Transverse colon (tissue), 3 donors: ENCODE data around the gene FOS.

ENCODE experiments used
- POLR2A ChIP-seq: fragments of 450-650 bp; IDR thresholded peaks from one replicate; pipeline ENCODE4 v1.6.1; 2016; ENCODE audit warnings: antibody characterized with exemption, mild to moderate bottlenecking, moderate library complexity
- TF ChIP-seq, protein P1 (sequence below), 5 experiments: fragments of 200-600 bp in 3 of 5; fragments of 450-650 bp in 2 of 5; sonication (generic) in 3 of 5; IDR thresholded peaks; 1 replicate in 2 of 5; 2 replicates in 3 of 5; pipeline ENCODE4 v1.5.1; 2016 to 2017; ENCODE audit warnings: antibody characterized with exemption in 5 of 5, inconsistent platforms in 3 of 5, mild to moderate bottlenecking in 2 of 5, moderate library complexity in 1 of 5

DNA sequence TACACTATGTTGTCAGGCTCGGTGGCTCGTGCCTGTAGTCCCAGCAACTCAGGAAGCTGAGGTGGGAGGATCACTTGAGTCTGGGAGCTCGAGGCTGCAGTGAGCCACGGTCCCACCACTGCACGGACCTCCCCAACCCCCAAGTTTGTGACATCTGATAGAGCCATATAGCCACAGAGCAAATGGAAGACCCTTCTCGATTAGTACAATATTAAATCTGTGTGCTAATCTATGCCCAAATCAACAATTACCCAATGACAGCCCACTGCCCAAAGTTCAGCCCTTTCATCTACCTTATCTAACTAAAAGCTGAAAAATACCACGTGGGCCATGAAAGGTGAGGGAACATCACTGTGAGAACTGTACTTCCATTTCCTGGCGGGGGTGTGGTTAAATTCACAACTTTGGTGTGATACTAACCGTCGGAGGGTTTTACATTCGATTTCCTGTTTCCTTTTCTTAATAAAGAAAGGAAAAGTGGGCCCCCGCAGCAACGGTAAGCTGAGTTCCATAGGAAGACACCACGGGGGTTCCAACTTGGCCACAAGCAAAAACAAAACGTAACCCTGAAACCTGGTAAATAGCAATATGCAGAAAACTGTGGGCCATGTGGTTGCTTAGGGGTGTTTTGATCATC, 31.2 kb upstream of the FOS start:
- TF ChIP-seq POLR2A = no peak
- TF ChIP-seq, protein P1, sequence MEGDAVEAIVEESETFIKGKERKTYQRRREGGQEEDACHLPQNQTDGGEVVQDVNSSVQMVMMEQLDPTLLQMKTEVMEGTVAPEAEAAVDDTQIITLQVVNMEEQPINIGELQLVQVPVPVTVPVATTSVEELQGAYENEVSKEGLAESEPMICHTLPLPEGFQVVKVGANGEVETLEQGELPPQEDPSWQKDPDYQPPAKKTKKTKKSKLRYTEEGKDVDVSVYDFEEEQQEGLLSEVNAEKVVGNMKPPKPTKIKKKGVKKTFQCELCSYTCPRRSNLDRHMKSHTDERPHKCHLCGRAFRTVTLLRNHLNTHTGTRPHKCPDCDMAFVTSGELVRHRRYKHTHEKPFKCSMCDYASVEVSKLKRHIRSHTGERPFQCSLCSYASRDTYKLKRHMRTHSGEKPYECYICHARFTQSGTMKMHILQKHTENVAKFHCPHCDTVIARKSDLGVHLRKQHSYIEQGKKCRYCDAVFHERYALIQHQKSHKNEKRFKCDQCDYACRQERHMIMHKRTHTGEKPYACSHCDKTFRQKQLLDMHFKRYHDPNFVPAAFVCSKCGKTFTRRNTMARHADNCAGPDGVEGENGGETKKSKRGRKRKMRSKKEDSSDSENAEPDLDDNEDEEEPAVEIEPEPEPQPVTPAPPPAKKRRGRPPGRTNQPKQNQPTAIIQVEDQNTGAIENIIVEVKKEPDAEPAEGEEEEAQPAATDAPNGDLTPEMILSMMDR (IDR thresholded peaks at IDR 0.05) = no peak
